HEK293T (cell line): ENCODE measurements around the gene AGBL1.

Experiments
- ARNT ChIP-seq: fragments of 450-650 bp; IDR thresholded peaks from 2 replicates; pipeline ENCODE4 v1.6.1; 2017; ENCODE audit warnings: mild to moderate bottlenecking
- BHLHE40 ChIP-seq: fragments of 450-650 bp; IDR thresholded peaks from 2 replicates; pipeline ENCODE4 v1.6.1; 2016; ENCODE audit warnings: mild to moderate bottlenecking, moderate library complexity, borderline replicate concordance
- ELF4 ChIP-seq: fragments of 450-650 bp; IDR thresholded peaks from 2 replicates; pipeline ENCODE4 v1.6.1; 2017; ENCODE audit warnings: antibody characterized with exemption
- FOXA1 ChIP-seq: fragments of 450-650 bp; IDR thresholded peaks from 2 replicates; pipeline ENCODE4 v1.6.1; 2016; ENCODE audit warnings: mild to moderate bottlenecking
- HDGF ChIP-seq: fragments of 450-650 bp; IDR thresholded peaks from 2 replicates; pipeline ENCODE4 v1.6.1; 2017; ENCODE audit warnings: antibody characterized with exemption, borderline replicate concordance
- L3MBTL2 ChIP-seq: fragments of 450-650 bp; conservative IDR thresholded peaks from 2 replicates; pipeline ENCODE4 v1.6.1; 2016; ENCODE audit warnings: mild to moderate bottlenecking
- LEF1 ChIP-seq: fragments of 450-650 bp; IDR thresholded peaks from 2 replicates; pipeline ENCODE4 v1.6.1; 2017; ENCODE audit warnings: mild to moderate bottlenecking, borderline replicate concordance
- SP1 ChIP-seq: fragments of 450-650 bp; IDR thresholded peaks from 2 replicates; pipeline ENCODE4 v1.6.1; 2017
- SUZ12 ChIP-seq: fragments of 450-650 bp; IDR thresholded peaks from 2 replicates; pipeline ENCODE4 v1.6.1; 2016; ENCODE audit warnings: mild to moderate bottlenecking
- TARDBP ChIP-seq: fragments of 450-650 bp; IDR thresholded peaks from 2 replicates; pipeline ENCODE4 v1.6.1; 2016
- TF ChIP-seq, protein P1 (sequence below): fragments of 450-650 bp; IDR thresholded peaks from 2 replicates; pipeline ENCODE4 v1.6.1; 2016

DNA sequence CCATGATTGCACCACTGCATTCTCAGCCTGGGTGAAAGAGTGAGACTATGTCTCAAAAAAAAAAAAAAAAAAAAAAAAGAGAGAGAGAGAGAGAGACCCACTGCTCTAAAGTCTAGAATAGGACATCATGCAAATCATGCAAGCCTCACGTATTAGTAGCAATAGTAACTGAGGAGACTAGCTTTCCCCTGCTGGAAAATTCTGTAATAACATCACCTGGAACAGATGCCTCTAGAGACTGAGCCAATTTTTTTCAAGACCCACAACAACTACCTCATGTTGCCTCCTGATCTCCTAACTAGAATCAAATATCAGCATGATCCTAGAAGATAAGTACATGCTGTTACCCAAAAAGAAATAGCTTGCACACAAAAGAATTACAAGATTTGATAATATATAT, 461.9 kb downstream of the AGBL1 start:
- TF ChIP-seq ARNT (no peak), HDGF (no peak), L3MBTL2 (no peak), SUZ12 (no peak), TARDBP (no peak), LEF1 (no peak), SP1 (no peak), FOXA1 (no peak), BHLHE40 (no peak), ELF4 (no peak)
- TF ChIP-seq, protein P1, sequence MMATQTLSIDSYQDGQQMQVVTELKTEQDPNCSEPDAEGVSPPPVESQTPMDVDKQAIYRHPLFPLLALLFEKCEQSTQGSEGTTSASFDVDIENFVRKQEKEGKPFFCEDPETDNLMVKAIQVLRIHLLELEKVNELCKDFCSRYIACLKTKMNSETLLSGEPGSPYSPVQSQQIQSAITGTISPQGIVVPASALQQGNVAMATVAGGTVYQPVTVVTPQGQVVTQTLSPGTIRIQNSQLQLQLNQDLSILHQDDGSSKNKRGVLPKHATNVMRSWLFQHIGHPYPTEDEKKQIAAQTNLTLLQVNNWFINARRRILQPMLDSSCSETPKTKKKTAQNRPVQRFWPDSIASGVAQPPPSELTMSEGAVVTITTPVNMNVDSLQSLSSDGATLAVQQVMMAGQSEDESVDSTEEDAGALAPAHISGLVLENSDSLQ = no peak
